GM21786 (cell line): Measurements from ENCODE around the gene SAMM50.

Experiments used
- ATAC-seq: cut with Tn5 transposase; IDR thresholded peaks from one replicate; pipeline ENCODE4 v1.9.1; 2021; ENCODE audit not compliant: unreplicated experiment

The SAMM50 gene

GRCh38 chr22:43945632-43946383, 9.4 kb upstream of the SAMM50 start:
- no peak for ATAC-seq

GRCh38 chr22:43946384-43946667, 8.9 kb upstream of the SAMM50 start:
- no peak for ATAC-seq

- ATAC-seq = no peak
These were observed 6.3 kb upstream of the SAMM50 start for GRCh38 chr22:43948836-43949406.

GRCh38 chr22:43951391-43951790, 3.9 kb upstream of the SAMM50 start:
- no peak for ATAC-seq

GRCh38 chr22:43951966-43952365, 3.3 kb upstream of the SAMM50 start:
- no peak for ATAC-seq

- ATAC-seq = no peak
These were observed 1.1 kb upstream of the SAMM50 start for GRCh38 chr22:43953988-43954785.

- ATAC-seq = no peak
These were observed 891 bp downstream of the SAMM50 start for GRCh38 chr22:43955883-43956782.

GRCh38 chr22:43956805-43957463, 1.7 kb downstream of the SAMM50 start:
- no peak for ATAC-seq

- no peak for ATAC-seq
These were observed 2.6 kb downstream of the SAMM50 start for GRCh38 chr22:43957871-43958270.

GRCh38 chr22:43964314-43964857, 9.1 kb downstream of the SAMM50 start:
- no peak for ATAC-seq

- no peak for ATAC-seq
These were observed 11.8 kb downstream of the SAMM50 start for GRCh38 chr22:43967069-43967468.

GRCh38 chr22:43968614-43969013, 13.4 kb downstream of the SAMM50 start:
- no peak for ATAC-seq

GRCh38 chr22:43969021-43969878, 14.0 kb downstream of the SAMM50 start:
- ATAC-seq = no peak

GRCh38 chr22:43969989-43970755, 14.9 kb downstream of the SAMM50 start:
- ATAC-seq = no peak

GRCh38 chr22:43971112-43971511, 15.9 kb downstream of the SAMM50 start:
- ATAC-seq = no peak

- ATAC-seq = no peak
These were observed 17.8 kb downstream of the SAMM50 start for GRCh38 chr22:43972931-43973462.

- ATAC-seq = no peak
These were observed 18.8 kb downstream of the SAMM50 start for GRCh38 chr22:43974028-43974545.

GRCh38 chr22:43975041-43975440, 19.8 kb downstream of the SAMM50 start:
- no peak for ATAC-seq
